NCI-H2196 treated with DMSO at 0.1 percent for 48 hours (cell line): ENCODE results near the gene TMC1.
"Not testable (repeated sequence)": the region's sequence is repeated elsewhere in the genome, so short reads cannot be mapped to it uniquely, and the experiment has no call there.

Source experiments
- DNase-seq: peaks from one replicate; lab custom pipeline; 2025; ENCODE audit not compliant: unreplicated experiment; lab: John Stamatoyannopoulos, UW

TMC1 gene

GRCh38 chr9:72809586-72809985 lies 288.2 kb downstream of the TMC1 start:
- no peak for DNase-seq

GRCh38 chr9:72812559-72813111 lies 291.2 kb downstream of the TMC1 start:
- DNase-seq = no peak

GRCh38 chr9:72813544-72813943 lies 292.1 kb downstream of the TMC1 start:
- DNase-seq = no peak

GRCh38 chr9:72814083-72814597 lies 292.7 kb downstream of the TMC1 start:
- no peak for DNase-seq

GRCh38 chr9:72816666-72817065 lies 295.3 kb downstream of the TMC1 start:
- DNase-seq = no peak

GRCh38 chr9:72817413-72817812 lies 296.0 kb downstream of the TMC1 start:
- no peak for DNase-seq

- DNase-seq = no peak
These were observed 297.0 kb downstream of the TMC1 start for GRCh38 chr9:72818385-72818784.

- no peak for DNase-seq
These were observed 302.6 kb downstream of the TMC1 start for GRCh38 chr9:72823971-72824370.

GRCh38 chr9:72826996-72827949 lies 305.9 kb downstream of the TMC1 start:
- no peak for DNase-seq

GRCh38 chr9:72827950-72828731 lies 306.7 kb downstream of the TMC1 start:
- no peak for DNase-seq

- no peak for DNase-seq
These were observed 313.6 kb downstream of the TMC1 start for GRCh38 chr9:72834994-72835393.

- DNase-seq = no peak
These were observed 315.4 kb downstream of the TMC1 start for GRCh38 chr9:72836790-72837189.

- DNase-seq = no peak
These were observed 317.7 kb downstream of the TMC1 start for GRCh38 chr9:72839085-72839484.

- no peak for DNase-seq
These were observed 322.4 kb downstream of the TMC1 start for GRCh38 chr9:72843520-72844439.

GRCh38 chr9:72844440-72844768 lies 323.0 kb downstream of the TMC1 start:
- no peak for DNase-seq

- not testable (repeated sequence) for DNase-seq
These were observed 323.6 kb downstream of the TMC1 start for GRCh38 chr9:72845052-72845451.

- not testable (repeated sequence) for DNase-seq
These were observed 328.8 kb downstream of the TMC1 start for GRCh38 chr9:72850209-72850608.

- no peak for DNase-seq
These were observed 333.9 kb downstream of the TMC1 start for GRCh38 chr9:72855321-72855720.

GRCh38 chr9:72855890-72856523 lies 334.6 kb downstream of the TMC1 start:
- DNase-seq = no peak
